SKM-1 treated with dmso at 0.1 percent for 144 hours (cell line): Measurements from ENCODE around the gene ACRV1.
"Not testable (repeated sequence)": the region's sequence is repeated elsewhere in the genome, so short reads cannot be mapped to it uniquely, and the experiment has no call there.

Experiments
- DNase-seq: peaks from one replicate; lab custom pipeline; 2025; ENCODE audit not compliant: unreplicated experiment; lab: John Stamatoyannopoulos, UW

Gene ACRV1

DNA sequence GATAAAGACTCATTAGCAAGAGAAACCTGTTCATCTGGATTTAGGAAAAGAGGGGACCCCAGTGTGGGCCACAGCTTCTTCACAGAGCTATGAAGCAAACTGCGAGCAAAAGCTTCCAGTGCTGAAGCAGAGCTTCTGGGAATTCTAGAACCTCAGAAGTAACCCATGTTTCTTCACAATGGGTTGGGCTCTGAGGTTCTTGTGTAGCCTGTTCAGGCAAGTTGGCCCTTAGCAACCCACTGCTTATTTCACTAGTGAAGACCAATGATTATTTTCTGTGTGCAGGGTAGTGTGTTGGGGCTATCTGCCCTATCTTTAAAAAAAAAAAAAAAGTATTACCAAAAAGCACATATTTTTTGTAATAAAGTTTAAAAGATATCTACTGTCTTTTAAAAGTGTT is at the start of gene ACRV1:
TSS of gene ACRV1 (minus strand) at position 101 of the 400 bp plus-strand sequence. CDS start at position 34, 67 bp downstream.
- DNase-seq, result no peak

DNA sequence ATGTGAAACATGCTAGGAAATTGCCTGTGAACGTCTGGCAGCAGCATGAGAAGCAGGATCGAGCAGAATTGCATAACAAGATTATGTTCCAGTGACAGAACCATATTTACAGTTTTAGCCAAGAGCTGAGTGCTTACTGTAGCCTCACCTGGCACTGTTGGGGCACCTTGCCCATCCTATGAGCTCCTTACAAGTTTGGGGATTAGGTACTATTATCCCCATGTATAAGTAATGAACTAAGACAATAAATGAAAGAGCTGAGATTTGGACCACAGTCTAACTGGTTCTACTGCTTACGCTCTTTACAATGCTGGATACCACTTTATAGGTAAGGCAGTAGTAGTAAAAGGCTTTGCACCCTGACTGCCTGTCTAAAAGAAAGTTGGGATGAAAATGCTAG is 48.3 kb upstream of the ACRV1 start:
- DNase-seq, result no peak

DNA sequence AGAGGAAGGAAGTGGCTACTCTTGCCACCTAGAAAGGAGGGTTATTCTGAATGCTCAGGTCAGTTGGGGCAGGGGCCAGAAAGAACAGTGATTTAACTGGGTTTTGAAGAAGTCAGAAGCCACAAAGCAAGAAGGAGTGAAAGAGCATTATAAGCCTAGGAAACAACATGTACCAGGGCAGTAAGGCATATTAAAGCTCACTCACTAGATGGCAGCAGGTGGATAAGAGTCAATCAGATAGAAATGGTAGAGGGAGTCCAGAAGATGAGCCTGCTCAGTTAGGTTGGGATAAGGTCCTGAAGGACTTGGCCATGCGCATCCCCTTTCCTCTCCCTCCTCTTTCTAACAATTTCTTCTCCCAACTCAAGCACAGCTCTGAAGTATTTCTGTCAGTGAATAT is 43.5 kb upstream of the ACRV1 start:
- no peak for DNase-seq

DNA sequence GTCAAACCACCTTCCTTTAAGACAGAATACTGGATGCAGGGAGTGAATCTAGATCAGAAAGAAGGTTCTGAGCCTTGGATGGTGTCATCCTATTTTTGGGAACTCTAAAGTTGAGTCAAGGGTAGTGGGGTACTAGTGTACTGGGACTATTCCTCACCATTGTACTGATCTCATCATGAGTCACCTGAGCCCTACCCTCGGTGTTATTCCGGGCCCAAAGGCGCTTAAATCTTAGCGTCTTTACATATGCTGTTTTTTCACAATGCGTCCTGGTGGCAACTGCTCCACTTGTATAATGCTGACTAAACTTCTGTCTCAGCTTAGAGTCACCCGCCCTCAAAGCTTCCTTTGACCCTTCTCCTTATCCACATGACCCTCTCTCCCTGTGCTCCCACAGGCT is 40.1 kb upstream of the ACRV1 start:
- DNase-seq, result no peak

GRCh38 chr11:125704686-125705085 is 24.0 kb upstream of the ACRV1 start:
- not testable (repeated sequence) for DNase-seq

- no peak for DNase-seq
Measured at GRCh38 chr11:125701858-125702621, 21.4 kb upstream of the ACRV1 start.

GRCh38 chr11:125701018-125701610 is 20.5 kb upstream of the ACRV1 start:
- DNase-seq, result no peak

DNA sequence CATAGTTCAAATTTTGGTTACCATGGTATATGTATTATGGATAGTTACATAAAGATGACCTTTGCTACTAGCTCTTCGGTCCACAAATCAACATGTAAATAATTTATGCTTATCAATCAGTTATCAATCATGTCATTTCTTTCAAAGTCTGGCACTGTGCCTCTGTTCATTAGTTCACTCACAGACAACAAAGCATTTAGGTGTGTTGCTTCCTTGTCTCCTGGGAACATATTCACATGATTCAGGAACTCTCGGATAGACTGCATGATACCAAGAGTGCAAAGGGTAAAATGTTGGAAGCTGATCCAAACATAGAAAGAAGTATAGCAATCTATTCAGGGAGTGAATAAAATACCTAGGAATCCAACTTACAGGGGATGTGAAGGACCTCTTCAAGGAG is 14.3 kb upstream of the ACRV1 start:
- no peak for DNase-seq

DNA sequence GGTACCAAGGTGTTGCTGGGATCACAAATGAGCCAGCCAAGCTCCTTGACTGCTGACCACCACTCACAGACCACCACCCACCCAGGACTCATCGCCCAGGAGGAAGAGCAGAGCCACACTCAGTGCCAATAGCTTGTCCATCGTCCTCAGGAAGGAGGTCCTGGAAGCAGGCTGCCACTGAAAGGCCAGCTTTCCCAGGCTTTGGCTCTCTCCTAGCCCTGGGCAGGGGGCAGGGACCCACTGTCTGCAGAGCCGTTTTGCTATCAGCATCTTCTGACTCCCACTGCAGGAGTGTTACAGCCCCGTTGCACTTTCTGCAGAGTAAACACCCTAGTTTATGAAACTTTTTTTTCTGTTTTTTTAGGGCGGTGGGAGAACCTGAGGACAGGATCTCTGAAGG is 12.2 kb upstream of the ACRV1 start:
- no peak for DNase-seq

DNA sequence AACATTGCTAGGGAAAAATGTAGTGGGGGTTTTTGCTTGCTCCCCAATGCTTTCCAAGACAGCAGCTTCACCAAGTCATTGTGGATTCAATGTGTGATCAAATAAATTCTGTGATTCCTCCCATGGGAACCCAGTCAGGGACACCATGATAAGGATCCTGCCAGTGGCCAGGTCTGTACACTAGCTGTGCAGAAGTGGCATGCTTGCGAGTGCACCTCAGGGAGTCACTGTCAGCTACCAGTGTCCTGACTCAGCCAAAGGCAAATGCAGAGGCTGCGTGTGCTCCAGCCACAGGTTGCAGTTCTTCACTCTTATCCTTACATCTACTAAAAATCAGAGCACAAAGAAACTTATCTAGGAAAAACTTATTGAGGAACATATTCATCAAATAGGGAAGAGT is 9.4 kb upstream of the ACRV1 start:
- no peak for DNase-seq

DNA sequence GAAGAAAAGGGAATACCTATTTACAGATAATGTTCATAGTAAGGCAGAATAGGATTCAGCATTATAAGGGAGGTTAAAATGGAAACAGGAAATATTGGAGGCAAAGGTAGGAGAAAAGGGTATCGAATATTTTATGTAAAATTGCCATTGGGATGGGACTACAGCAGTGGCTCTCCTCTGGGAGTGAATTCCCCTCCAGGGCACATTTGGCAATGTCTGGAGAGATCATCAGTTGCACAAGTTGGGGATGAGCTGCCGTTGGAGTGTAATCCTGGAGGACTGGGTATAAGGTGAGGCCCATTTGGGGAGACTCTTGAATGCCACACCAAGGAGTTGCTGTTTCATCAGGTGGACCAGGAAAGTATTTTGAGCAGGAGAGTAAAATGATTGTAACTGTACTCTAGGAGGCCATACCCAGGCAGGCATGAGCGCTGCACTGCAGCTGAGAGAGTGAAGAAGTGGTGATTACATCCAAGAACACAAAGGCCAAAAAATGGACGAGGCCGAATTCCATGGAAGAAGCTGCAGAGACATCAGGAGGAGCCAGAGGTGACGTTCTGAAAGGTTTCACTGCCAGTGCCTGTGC is 8.7 kb upstream of the ACRV1 start:
- no peak for DNase-seq

GRCh38 chr11:125688632-125689031 is 8.0 kb upstream of the ACRV1 start:
- DNase-seq, result no peak

DNA sequence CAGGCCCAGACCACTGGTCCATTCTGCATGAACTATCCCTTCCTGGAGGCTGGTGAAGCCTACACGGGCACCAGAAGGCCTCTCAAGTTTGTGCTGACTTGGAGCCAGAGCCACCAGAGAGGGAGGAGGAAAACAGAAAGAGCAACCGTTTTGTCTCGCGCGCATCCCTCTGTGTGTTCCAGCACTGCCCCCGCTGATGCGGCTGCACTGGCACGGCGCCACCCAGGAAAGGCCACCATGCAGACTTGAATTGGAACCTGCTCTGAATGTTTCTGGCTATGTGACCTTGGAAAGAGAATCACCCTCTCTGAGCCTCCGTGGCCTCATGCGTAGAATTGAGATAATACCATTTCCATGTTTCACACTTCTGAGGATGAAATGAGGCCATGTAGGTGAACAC is 7.4 kb upstream of the ACRV1 start:
- DNase-seq, result no peak

DNA sequence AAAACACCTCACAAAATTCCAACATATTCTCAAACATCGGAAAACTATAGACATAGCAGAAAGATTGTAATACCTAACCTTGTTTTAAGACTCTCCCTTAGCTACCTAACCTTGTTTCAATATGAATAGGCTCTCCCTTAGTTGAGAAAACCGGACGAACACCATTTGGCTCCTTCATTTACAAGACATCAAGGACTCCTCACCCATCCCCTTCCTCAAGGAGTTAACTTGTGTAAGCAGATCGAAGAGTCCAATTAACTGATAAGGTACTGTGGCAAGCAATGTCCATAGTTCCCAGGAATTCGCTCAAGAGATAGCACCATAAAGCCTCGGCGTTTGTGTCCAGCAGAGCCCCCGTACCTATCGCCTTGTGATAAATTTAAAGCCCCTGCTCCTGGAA is 4.6 kb upstream of the ACRV1 start:
- DNase-seq, result no peak

DNA sequence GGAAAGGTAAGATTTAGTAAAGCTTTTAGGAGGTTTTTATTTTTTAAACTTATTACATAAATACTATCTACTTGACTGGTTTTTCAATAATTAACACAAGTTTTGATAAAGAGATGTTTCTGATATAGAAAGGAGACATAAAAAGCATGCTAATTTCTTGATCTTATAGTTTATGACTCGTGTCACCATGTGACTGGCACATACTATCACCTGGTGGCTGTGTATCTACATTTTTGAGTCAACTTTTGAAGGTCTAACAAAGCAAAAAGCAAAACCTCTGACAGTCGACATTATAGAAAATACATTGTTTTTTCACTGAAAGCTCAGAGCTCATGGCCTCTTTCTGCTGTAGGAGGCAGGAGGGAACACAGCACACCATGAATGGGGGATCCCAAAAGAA is 810 bp downstream of the ACRV1 start:
- DNase-seq, result no peak

GRCh38 chr11:125679397-125679796 is 1.2 kb downstream of the ACRV1 start:
- no peak for DNase-seq

DNA sequence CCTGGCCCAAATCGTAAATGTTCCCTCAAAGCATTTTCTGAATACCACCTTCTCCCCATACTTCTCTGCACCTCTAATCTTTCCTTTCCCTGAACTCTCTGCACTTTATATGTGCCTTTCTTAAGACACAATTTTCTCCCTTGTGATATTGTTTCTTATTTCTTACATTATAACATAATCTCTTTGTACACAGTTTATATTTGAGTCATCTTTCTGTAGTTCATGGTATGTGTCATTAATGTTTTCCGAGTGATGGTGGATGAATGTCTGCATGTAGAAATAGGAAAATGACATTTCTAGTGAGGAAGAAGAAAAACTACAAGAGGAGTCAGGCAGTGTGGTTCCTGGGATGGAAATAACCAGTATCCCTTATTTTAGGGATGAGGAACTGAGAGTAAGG is 5.5 kb downstream of the ACRV1 start:
- DNase-seq, result no peak

GRCh38 chr11:125674210-125674609 is 6.4 kb downstream of the ACRV1 start:
- no peak for DNase-seq

DNA sequence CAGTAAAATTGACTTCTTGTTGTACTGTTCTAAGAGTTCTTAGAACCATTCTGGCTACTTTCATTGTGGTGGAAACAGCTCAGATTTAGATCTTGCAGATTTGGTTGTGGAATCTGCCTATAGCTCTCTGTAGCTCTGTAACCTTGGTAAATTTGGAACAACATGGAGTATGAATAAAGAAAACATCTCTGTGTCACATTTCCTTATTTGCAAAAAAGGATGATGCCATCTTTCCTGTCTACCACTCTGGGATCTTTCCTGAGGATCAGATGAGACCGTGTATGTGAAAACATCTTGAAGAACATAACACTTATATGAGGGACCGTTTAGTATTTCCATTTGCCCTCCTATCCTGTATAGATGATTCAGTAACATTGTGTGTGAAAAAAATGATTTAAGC is 9.1 kb downstream of the ACRV1 start:
- no peak for DNase-seq

DNA sequence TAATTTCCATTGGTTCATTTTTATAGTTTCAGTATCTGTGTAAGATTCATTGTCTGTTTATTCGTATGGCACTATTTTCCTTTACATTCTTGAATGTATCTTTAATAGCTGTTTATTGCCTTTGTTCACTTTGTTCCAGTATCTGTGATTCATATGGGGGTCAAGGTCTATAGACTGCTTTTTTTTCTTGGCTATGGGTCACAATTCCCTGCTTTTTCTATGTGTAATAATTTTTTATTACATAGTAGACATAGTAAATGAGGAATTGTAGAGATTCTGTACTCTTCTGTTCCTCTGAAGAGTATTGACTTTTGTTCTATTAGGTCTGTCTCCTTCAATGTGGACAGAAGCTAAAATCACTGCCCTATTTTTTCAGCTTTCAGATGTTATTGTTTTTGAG is 10.5 kb downstream of the ACRV1 start:
- no peak for DNase-seq

DNA sequence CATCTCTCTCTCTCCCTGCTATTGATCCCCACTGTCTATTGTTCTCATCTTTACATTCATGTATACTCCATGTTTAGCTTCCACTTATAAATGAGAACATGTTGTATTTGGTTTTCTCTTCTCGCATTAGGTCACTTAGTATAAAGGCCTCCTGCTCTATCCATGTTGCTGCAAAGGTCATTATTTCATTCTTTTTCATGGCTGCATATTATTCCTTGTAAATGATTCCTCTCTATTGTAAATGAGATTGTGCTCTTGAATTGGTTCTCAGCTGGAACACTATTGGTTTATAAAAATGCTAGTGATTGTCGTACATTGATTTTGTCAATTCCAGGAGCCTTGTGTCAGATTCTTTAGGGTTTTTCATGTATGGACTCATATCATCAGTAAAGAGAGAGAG is 13.5 kb downstream of the ACRV1 start:
- DNase-seq, result no peak

GRCh38 chr11:125663910-125664309 is 16.7 kb downstream of the ACRV1 start:
- no peak for DNase-seq

GRCh38 chr11:125662689-125663088 is 18.0 kb downstream of the ACRV1 start:
- no peak for DNase-seq
